Subcutaneous adipose tissue (tissue), 4 donors: ENCODE results near the gene CFAP299. TPM values are rescaled to one million over a fixed set of nuclear protein-coding genes. Genes with fewer than 3 reads are reported as not detected.

Source experiments
- CTCF ChIP-seq: fragments of 450-650 bp; IDR thresholded peaks from one replicate; pipeline ENCODE4 v1.5.1; 2016; ENCODE audit warnings: low read depth, mild to moderate bottlenecking, control low read depth, antibody characterized with exemption, moderate library complexity
- total RNA-seq, 4 donors: library from RNA; depleted of rRNA; stranded (reverse); fragments of >200 nt; gene quantifications; one replicate each; pipeline ENCODE4 v1.1.0, GENCODE V29; 2016

The CFAP299 gene
- total RNA-seq, 4 donors from 2014 or later: not detected

GRCh38 chr4:80486603-80487002 is 151.1 kb downstream of the CFAP299 start:
- no peak for TF ChIP-seq CTCF

GRCh38 chr4:80489798-80490197 is 154.3 kb downstream of the CFAP299 start:
- no peak for TF ChIP-seq CTCF

GRCh38 chr4:80492761-80493160 is 157.2 kb downstream of the CFAP299 start:
- no peak for TF ChIP-seq CTCF

- no peak for TF ChIP-seq CTCF
Measured at GRCh38 chr4:80495865-80496264, 160.3 kb downstream of the CFAP299 start.

GRCh38 chr4:80498725-80499124 is 163.2 kb downstream of the CFAP299 start:
- TF ChIP-seq CTCF: no peak

GRCh38 chr4:80500613-80501012 is 165.1 kb downstream of the CFAP299 start:
- TF ChIP-seq CTCF: no peak

GRCh38 chr4:80507077-80507476 is 171.5 kb downstream of the CFAP299 start:
- no peak for TF ChIP-seq CTCF

GRCh38 chr4:80507507-80507906 is 172.0 kb downstream of the CFAP299 start:
- TF ChIP-seq CTCF: no peak
